NCI-H2171 (cell line): Measurements from ENCODE around the gene NTMT1.

ENCODE experiments used
- DNase-seq: peaks from one replicate; lab custom pipeline; 2025; lab: John Stamatoyannopoulos, UW

The NTMT1 gene

DNA sequence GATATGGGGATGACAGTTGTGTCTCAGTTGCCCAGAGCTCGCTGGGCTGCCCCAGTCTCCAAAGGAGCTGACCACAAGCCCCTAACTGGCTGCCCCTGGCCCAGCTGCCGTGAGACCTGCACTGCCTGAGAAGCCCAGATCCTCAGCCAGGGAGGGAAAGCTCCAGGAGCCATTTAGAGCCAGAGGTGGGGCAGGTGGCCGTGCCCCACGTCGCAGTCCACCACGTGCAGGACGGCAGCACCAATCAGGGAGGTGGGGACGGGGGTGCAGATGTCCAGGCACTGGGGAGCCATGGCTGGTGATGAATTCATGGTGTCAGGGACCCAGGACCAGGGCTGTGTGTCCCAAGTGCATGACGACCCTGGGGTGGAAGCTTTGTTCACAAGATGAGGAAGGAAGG, 52.9 kb downstream of the NTMT1 start:
- DNase-seq: no peak

DNA sequence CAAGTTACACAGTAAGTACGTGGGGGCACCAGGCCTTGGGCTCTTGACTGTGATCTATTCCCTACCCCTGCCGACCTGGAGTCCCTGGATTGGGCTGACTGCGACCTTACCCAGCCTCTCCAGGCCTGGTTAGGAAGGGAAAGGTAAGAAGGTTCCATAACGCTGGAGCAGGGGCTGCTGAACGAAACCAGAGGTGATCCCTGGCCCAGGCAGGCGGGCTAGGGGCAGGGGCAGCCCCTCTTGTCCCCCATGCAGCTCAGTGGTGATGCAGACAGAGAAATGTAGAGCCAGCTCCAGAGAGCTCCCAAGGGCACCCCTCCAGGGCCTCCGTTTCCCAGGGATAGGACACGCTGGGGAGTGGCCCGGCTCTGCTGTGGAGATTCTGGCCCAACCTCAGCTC, 53.6 kb downstream of the NTMT1 start:
- DNase-seq: no peak

DNA sequence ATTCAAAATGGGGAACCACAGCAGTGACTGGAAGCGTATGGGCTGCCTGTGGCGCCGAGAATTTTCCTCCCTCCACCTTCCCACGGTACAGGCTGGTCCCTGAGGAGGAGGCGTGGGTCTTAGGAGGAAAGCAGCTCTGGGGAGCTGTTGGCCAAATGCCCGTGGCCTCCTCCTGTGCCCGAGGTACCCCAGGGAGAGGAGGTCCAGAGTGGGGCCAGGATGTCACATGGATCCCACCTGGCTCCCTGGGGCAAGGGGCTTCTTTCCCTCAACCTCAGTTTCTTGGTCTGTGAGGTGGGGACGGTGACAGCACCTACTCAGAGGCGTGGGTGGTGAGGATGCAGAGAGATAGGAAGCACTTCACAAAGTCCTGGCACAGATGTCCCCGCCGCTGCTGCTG, 56.0 kb downstream of the NTMT1 start:
- DNase-seq: no peak

DNA sequence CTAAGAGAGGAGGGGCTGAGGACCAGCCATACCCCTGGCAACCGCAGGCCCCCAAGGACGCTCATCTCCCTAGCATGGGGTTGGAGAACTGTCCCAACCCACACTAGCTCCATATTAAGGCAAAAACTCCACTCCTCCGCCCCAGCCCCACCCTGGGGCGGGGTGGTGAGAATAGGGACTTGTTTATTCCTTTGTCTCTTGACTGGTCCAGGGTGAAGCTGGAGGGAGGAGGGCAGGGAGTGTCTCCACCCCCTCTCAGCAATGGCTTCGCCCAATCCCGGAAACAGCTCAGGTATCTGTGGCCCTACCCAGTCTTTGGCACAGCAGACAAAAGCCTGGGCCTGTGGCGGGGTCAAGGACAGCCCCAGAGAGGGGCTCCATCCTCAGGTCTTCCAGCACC, 56.4 kb downstream of the NTMT1 start:
- no peak for DNase-seq

DNA sequence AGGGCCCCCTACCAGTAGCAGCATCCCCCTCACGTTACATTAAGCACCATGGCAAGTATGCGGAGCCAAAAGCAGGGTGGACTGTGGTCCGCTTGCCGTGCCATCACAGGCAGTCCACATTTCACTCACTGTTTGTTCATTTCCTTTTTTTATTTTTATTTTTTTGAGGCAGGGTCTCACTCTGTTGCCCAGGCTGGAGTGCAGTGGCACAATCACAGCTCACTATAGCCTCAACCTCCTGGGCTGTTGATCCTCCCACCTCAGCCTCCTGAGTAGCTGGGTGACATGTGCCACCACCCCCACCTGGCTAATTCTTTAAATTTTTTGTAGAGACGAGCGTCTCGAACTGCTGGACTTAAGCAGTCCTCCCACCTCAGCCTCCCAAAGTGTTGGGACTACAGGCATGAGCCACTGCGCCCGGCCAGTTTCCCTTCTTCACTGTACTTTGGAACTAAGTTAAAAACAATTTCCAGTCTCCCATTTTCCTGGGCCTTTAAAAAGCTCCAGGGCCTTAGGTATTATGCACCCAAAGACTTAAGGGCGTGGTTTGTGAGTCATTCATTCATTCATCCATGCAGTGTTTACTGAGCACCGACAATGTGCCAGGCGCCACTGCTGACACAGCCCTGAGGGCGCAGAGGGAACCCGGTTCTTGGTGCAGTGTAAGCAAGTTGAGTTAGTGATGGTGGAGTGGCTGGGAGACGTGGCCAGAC, 59.4 kb downstream of the NTMT1 start:
- no peak for DNase-seq
